CD4-positive, alpha-beta T cell treated with Interferon alpha-2 for 1 hour (primary cell): ENCODE data around the gene MTHFSD.

Experiments
- DNase-seq, 2 donors: peaks; one replicate each; pipeline ENCODE4 v3.0.0-alpha.2; 2020 to 2022

Gene MTHFSD

GRCh38 chr16:86546638-86547013 is 8.4 kb downstream of the MTHFSD start:
- DNase-seq, result no peak

GRCh38 chr16:86545954-86546637 is 8.9 kb downstream of the MTHFSD start:
- no peak for DNase-seq

GRCh38 chr16:86545481-86545880 is 9.6 kb downstream of the MTHFSD start:
- no peak for DNase-seq

GRCh38 chr16:86542756-86543750 is 12.0 kb downstream of the MTHFSD start:
- no peak for DNase-seq

GRCh38 chr16:86541560-86541959 is 13.5 kb downstream of the MTHFSD start:
- no peak for DNase-seq

- no peak for DNase-seq
Measured at GRCh38 chr16:86540894-86541293, 14.1 kb downstream of the MTHFSD start.

- DNase-seq, result no peak
Measured at GRCh38 chr16:86538196-86538780, 16.7 kb downstream of the MTHFSD start.

GRCh38 chr16:86537486-86537885 is 17.5 kb downstream of the MTHFSD start:
- no peak for DNase-seq

GRCh38 chr16:86536621-86537020 is 18.4 kb downstream of the MTHFSD start:
- DNase-seq, result no peak

- DNase-seq, result no peak
Measured at GRCh38 chr16:86534779-86535615, 20.0 kb downstream of the MTHFSD start.

- DNase-seq, result no peak
Measured at GRCh38 chr16:86533767-86534351, 21.2 kb downstream of the MTHFSD start.

GRCh38 chr16:86533076-86533475 is 22.0 kb downstream of the MTHFSD start:
- no peak for DNase-seq

- DNase-seq, result no peak
Measured at GRCh38 chr16:86532526-86532815, 22.6 kb downstream of the MTHFSD start.

GRCh38 chr16:86531641-86532525 is 23.2 kb downstream of the MTHFSD start:
- DNase-seq, result no peak

GRCh38 chr16:86531191-86531545 is 23.9 kb downstream of the MTHFSD start:
- no peak for DNase-seq

GRCh38 chr16:86530251-86531190 is 24.5 kb downstream of the MTHFSD start:
- DNase-seq, result no peak

GRCh38 chr16:86529160-86529559 is 25.9 kb downstream of the MTHFSD start:
- DNase-seq, result no peak

GRCh38 chr16:86528061-86528929 is 26.7 kb downstream of the MTHFSD start:
- no peak for DNase-seq

- DNase-seq, result no peak
Measured at GRCh38 chr16:86527366-86527765, 27.7 kb downstream of the MTHFSD start.
